ENCODE results near the gene PNO1. TPM values are rescaled to one million over a fixed set of nuclear protein-coding genes. Genes with fewer than 3 reads are reported as not detected.

PNO1 gene
- total and polyA plus RNA-seq, 2 experiments from 2014 or later, result 34.6 to 43.7 TPM

- H3K4me2 ChIP-seq, result no peak overlapping the region
- no peak overlapping the region for H2AFZ ChIP-seq
- no peak for TF ChIP-seq ZNF331 (CRISPR knock-in tag; IDR thresholded peaks at IDR 0.05; ENCODE audit: low read depth)
- TF ChIP-seq REST (IDR thresholded peaks at IDR 0.05; ENCODE audit: unreplicated experiment), result no peak
- TF ChIP-seq ETS1 (IDR thresholded peaks at IDR 0.05), result no peak
- no peak for TF ChIP-seq NANOG (IDR thresholded peaks at IDR 0.05; ENCODE audit: borderline replicate concordance)
- TF ChIP-seq EZH2phosphoT487 (IDR thresholded peaks at IDR 0.05; ENCODE audit: unreplicated experiment), result no peak
- no peak for TF ChIP-seq EZH2 (IDR thresholded peaks at IDR 0.05; ENCODE audit: low read depth, unreplicated experiment)
- no peak for TF ChIP-seq ZNF462 (CRISPR knock-in tag; IDR thresholded peaks at IDR 0.05)
- no peak for TF ChIP-seq STAT1 (IDR thresholded peaks at IDR 0.05; ENCODE audit: unreplicated experiment)
- no peak for TF ChIP-seq JUNB (IDR thresholded peaks at IDR 0.05; ENCODE audit: unreplicated experiment)
- no peak for TF ChIP-seq POLR2AphosphoS5 (IDR thresholded peaks at IDR 0.05; ENCODE audit: low read depth)
- TF ChIP-seq ZNF114 (CRISPR knock-in tag; IDR thresholded peaks at IDR 0.05), result no peak
- no peak for TF ChIP-seq CREB1 (CRISPR knock-in tag; IDR thresholded peaks at IDR 0.05; ENCODE audit: low read depth)
- no peak for TF ChIP-seq CTCF (conservative IDR thresholded peaks at IDR 0.05; ENCODE audit: low read depth in 2 of 2)
- Mint-ChIP-seq H3K4me3 (no peak overlapping the region), H3K4me1 (peaks cover 49% of the 10 kb centered on the region), H3K27ac (no peak overlapping the region), H3K36me3 (ENCODE audit: low read depth) (no peaks in the 10 kb centered on the region), H3K27me3 (ENCODE audit: insufficient read depth, low read depth, poor library complexity) (no peaks in the 10 kb centered on the region), H3K9me3 (no peaks in the 10 kb centered on the region)
- peaks cover 11% of the 10 kb centered on the region; the same call in 1 of the 2 replicates for H3K4me1 ChIP-seq (ENCODE audit: insufficient read depth)
- DNase-seq (ENCODE audit: low spot score) (no peak), ATAC-seq (no peak)
- peaks cover 68% of the 10 kb centered on the region for H4K20me1 ChIP-seq (replicated peaks; ENCODE audit: insufficient read depth)
- H3K4me3 ChIP-seq, result no peak overlapping the region
- H3K27ac ChIP-seq (ENCODE audit: low read depth), result no peak overlapping the region
- H3K27me3 ChIP-seq (ENCODE audit: insufficient read depth), result no peaks in the 10 kb centered on the region
- no peaks in the 10 kb centered on the region for H3F3A ChIP-seq (replicated peaks; ENCODE audit: low read depth)
- H3K9me2 ChIP-seq (ENCODE audit: insufficient read depth), result no peaks in the 10 kb centered on the region
- no peaks in the 10 kb centered on the region for H3K36me3 ChIP-seq (ENCODE audit: insufficient read depth)
- H3K79me2 ChIP-seq (replicated peaks; ENCODE audit: insufficient read depth), result peaks cover 100% of the 10 kb centered on the region
These were observed 65.7 kb downstream of the PNO1 start for GRCh38 chr2:68223419-68223818.
